Endodermal cell (in vitro differentiated cells): Measurements from ENCODE around the gene NTRK1. TPM values are rescaled to one million over a fixed set of nuclear protein-coding genes. Genes with fewer than 3 reads are reported as not detected.

Source experiments
- DNase-seq: peaks from one replicate; pipeline ENCODE4 v3.0.0-alpha.2; 2017
- H3K27ac ChIP-seq: 2 replicates; pipeline ENCODE4 v1.5.1; 2013; ENCODE audit warnings: mild to moderate bottlenecking, low read depth, low read length, moderate library complexity
- H3K27me3 ChIP-seq: 2 replicates; pipeline ENCODE4 v1.6.1; 2013; ENCODE audit warnings: mild to moderate bottlenecking, low read length, moderate library complexity; ENCODE audit not compliant: insufficient read depth, control insufficient read depth, poor library complexity, severe bottlenecking
- H3K36me3 ChIP-seq: 2 replicates; pipeline ENCODE4 v1.7.0; 2013; ENCODE audit warnings: mild to moderate bottlenecking, low read length, moderate library complexity; ENCODE audit not compliant: control insufficient read depth, insufficient read depth
- H3K4me1 ChIP-seq: one replicate; pipeline ENCODE4 v1.7.0; 2013; ENCODE audit warnings: low read length; ENCODE audit not compliant: control insufficient read depth, insufficient read depth
- H3K4me3 ChIP-seq: 2 replicates; pipeline ENCODE4 v1.5.1; 2013; ENCODE audit warnings: mild to moderate bottlenecking, low read length, moderate library complexity
- H3K9ac ChIP-seq: 2 replicates; pipeline ENCODE4 v1.6.1; 2013; ENCODE audit warnings: mild to moderate bottlenecking, low read length, moderate library complexity; ENCODE audit not compliant: poor library complexity, severe bottlenecking; ENCODE audit errors: extremely low read depth
- H3K9me3 ChIP-seq: 2 replicates; pipeline ENCODE4 v1.6.1; 2013; ENCODE audit warnings: mild to moderate bottlenecking, low read length, moderate library complexity; ENCODE audit not compliant: control insufficient read depth
- H3K27ac Mint-ChIP-seq: 2 replicates; pipeline ENCODE4 v1.8.0; 2020; ENCODE audit warnings: mixed read lengths
- H3K27me3 Mint-ChIP-seq: 2 replicates; pipeline ENCODE4 v1.8.0; 2021; ENCODE audit warnings: mild to moderate bottlenecking, mixed read lengths; ENCODE audit not compliant: insufficient read depth
- H3K36me3 Mint-ChIP-seq: 2 replicates; pipeline ENCODE4 v1.8.0; 2020; ENCODE audit warnings: low read depth, mixed read lengths
- H3K4me1 Mint-ChIP-seq: 2 replicates; pipeline ENCODE4 v1.8.0; 2020; ENCODE audit warnings: mixed read lengths
- H3K4me3 Mint-ChIP-seq: 2 replicates; pipeline ENCODE4 v1.8.0; 2020; ENCODE audit warnings: mild to moderate bottlenecking, moderate library complexity, mixed read lengths
- H3K9me3 Mint-ChIP-seq: 2 replicates; pipeline ENCODE4 v1.8.0; 2020; ENCODE audit warnings: mild to moderate bottlenecking, mixed read lengths
- CTCF ChIP-seq: fragments of 200-600 bp; sonication (generic); conservative IDR thresholded peaks from 2 replicates; pipeline ENCODE4 v1.5.0; 2021; ENCODE audit warnings: antibody characterized with exemption, mild to moderate bottlenecking
- WGBS, 2 experiments: methylation state at CpG; one replicate each; pipeline versions ENCODE4 v1.1.5 to v1.1.7; 2013; ENCODE audit warnings: missing lambda C conversion rate in 2 of 2, mixed read lengths in 1 of 2; ENCODE audit not compliant: insufficient coverage in 1 of 2, insufficient read length in 1 of 2; 5-methylcytosine and 5-hydroxymethylcytosine counted together
- total RNA-seq, 2 donors: library from RNA; stranded (reverse); fragmentation: NEBNext Ultra II Directional in 1 of 2; extraction: Animal tissue kit (Norgen Biotek cat#: 25700) in 1 of 2; gene quantifications; 2 replicates in 1 of 2; 3 replicates in 1 of 2; pipeline ENCODE4 v1.2.1, GENCODE V29; 2021

The NTRK1 gene
- total RNA-seq, 2 donors from 2014 or later: 0.44 to 0.82 TPM

- 58 to 65% methylated on average over 3 of the region's 3 CpGs for WGBS, 2 experiments
- Mint-ChIP-seq H3K27ac (no peak overlapping the region), H3K9me3 (no peaks in the 10 kb centered on the region), H3K27me3 (peaks cover 95% of the 10 kb centered on the region), H3K36me3 (no peaks in the 10 kb centered on the region), H3K4me1 (peaks cover 15% of the 10 kb centered on the region), H3K4me3 (no peak overlapping the region)
- Histone ChIP-seq H3K36me3 (no peaks in the 10 kb centered on the region), H3K4me1 (peaks cover 8% of the 10 kb centered on the region), H3K27me3 (peaks cover 88% of the 10 kb centered on the region), H3K4me3 (no peak overlapping the region), H3K9ac (no peak overlapping the region), H3K27ac (no peak overlapping the region), H3K9me3 (no peaks in the 10 kb centered on the region)
- TF ChIP-seq CTCF: peak; percentile 47
- DNase-seq: no peak
These were observed 6.0 kb upstream of the NTRK1 start for GRCh38 chr1:156854634-156855033.

GRCh38 chr1:156856282-156856785, 4.3 kb upstream of the NTRK1 start:
- peaks cover 94% of the 10 kb centered on the region for H3K27me3 Mint-ChIP-seq
- DNase-seq: no peak
- H3K4me1 Mint-ChIP-seq: peaks cover 18% of the 10 kb centered on the region
- Histone ChIP-seq H3K4me3 (no peak overlapping the region), H3K9ac (no peak overlapping the region), H3K36me3 (no peaks in the 10 kb centered on the region), H3K27me3 (peaks cover 90% of the 10 kb centered on the region), H3K9me3 (no peaks in the 10 kb centered on the region), H3K27ac (no peak overlapping the region), H3K4me1 (peaks cover 11% of the 10 kb centered on the region)
- TF ChIP-seq CTCF: no peak
- H3K36me3 Mint-ChIP-seq: no peaks in the 10 kb centered on the region
- 83 to 92% methylated on average over 2 to 3 of the region's 3 CpGs for WGBS, 2 experiments
- no peak overlapping the region for H3K27ac Mint-ChIP-seq
- H3K4me3 Mint-ChIP-seq: no peak overlapping the region
- no peaks in the 10 kb centered on the region for H3K9me3 Mint-ChIP-seq

GRCh38 chr1:156857532-156857931, 3.1 kb upstream of the NTRK1 start:
- Mint-ChIP-seq H3K27me3 (peaks cover 94% of the 10 kb centered on the region), H3K9me3 (no peaks in the 10 kb centered on the region), H3K36me3 (no peaks in the 10 kb centered on the region), H3K4me1 (peaks cover 19% of the 10 kb centered on the region), H3K4me3 (no peak overlapping the region), H3K27ac (no peak overlapping the region)
- TF ChIP-seq CTCF: no peak
- no peak for DNase-seq
- Histone ChIP-seq H3K9me3 (no peaks in the 10 kb centered on the region), H3K4me3 (no peak overlapping the region), H3K27ac (no peak overlapping the region), H3K4me1 (peaks cover 15% of the 10 kb centered on the region), H3K9ac (no peak overlapping the region), H3K27me3 (peaks cover 90% of the 10 kb centered on the region), H3K36me3 (no peaks in the 10 kb centered on the region)
- 81% methylated on average over 3 of the region's 3 CpGs; no CpG with 5 or more reads in 1 of the 2 experiments for WGBS, 2 experiments
